ENCODE measurements around the gene SLC4A3. TPM values are rescaled to one million over a fixed set of nuclear protein-coding genes. Genes with fewer than 3 reads are reported as not detected.

Gene SLC4A3
- total and polyA plus RNA-seq, 2 of the 8 experiments (the other 6 are each of a cell fraction or from before 2014, with no cell fraction given): 4.8 to 7.4 TPM

DNA sequence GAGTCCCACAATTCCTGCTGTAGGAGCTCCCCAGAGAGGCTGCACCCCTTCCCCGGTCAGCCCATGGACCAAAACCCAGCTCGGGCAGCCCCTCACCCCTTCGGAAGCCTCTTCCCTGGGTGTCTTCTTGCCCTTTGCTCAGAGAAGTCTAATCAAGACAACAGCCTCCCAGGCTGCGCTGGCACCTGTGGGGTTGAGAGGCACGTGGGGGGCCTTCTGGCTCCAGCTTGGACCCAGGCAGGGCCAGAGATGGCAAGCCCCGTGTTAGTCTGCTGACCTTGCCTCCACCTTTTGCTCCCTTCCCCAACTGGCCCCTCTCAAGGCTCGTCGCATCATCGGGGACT is 10.4 kb downstream of the SLC4A3 start (continued):
- no peak for TF ChIP-seq CHD7 (IDR thresholded peaks at IDR 0.05; ENCODE audit: insufficient replicate concordance, low read length)
- TF ChIP-seq, protein P1, sequence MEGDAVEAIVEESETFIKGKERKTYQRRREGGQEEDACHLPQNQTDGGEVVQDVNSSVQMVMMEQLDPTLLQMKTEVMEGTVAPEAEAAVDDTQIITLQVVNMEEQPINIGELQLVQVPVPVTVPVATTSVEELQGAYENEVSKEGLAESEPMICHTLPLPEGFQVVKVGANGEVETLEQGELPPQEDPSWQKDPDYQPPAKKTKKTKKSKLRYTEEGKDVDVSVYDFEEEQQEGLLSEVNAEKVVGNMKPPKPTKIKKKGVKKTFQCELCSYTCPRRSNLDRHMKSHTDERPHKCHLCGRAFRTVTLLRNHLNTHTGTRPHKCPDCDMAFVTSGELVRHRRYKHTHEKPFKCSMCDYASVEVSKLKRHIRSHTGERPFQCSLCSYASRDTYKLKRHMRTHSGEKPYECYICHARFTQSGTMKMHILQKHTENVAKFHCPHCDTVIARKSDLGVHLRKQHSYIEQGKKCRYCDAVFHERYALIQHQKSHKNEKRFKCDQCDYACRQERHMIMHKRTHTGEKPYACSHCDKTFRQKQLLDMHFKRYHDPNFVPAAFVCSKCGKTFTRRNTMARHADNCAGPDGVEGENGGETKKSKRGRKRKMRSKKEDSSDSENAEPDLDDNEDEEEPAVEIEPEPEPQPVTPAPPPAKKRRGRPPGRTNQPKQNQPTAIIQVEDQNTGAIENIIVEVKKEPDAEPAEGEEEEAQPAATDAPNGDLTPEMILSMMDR (IDR thresholded peaks at IDR 0.05; ENCODE audit: control extremely low read depth in 1 of 3, insufficient read depth in 1 of 3, low read depth in 1 of 3, low read length in 3 of 3): no peak
- TF ChIP-seq NRF1 (IDR thresholded peaks at IDR 0.05; ENCODE audit: low read depth, low read length): no peak
- TF ChIP-seq EZH2 (IDR thresholded peaks at IDR 0.05; ENCODE audit: low read depth, low read length, severe bottlenecking): no peak
- no peak for TF ChIP-seq CHD1 (IDR thresholded peaks at IDR 0.05; ENCODE audit: low read depth, low read length)
